ENCODE measurements around the gene VSTM2B.

VSTM2B gene

DNA sequence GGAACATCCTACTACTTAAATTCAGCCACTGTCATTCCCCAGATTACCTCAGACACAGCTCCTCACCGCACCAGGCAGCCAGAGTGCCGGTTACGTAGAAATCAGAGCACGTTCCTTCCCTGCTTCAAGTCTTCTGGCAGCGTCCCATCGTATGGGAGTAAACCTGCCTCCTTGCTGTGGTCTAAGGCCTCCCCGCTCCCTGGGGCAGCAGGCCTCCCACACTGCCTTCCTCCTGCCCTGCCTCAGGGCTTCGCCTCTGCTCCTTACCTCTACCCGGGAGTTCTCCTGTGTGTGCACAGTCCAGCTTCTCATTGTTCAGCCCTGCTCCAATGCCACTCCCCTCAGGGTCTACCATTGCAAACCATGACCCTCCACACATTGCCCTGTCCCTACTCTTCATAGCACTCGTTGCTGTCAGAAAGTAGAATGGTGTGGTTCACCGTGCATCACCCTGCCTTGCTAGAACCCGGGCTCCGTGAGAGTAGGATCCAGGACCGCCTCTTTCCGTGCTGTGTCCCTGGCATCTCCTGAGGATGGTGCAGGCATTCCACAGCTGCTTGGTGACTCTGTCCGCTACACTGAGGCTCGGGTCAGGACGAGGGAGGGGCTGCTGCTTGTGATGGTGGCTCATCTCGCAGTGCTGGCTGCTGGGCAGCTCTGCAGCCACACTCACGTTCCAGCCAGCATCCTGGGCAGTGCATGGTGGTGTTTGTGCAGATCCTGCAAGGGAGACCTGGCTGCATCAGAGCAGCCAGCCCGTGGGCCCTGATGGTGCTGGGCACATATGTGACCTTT, 87.2 kb downstream of the VSTM2B start:
- no peak overlapping the region for H3K4me3 ChIP-seq (ENCODE audit: low read depth, low read length, poor library complexity, severe bottlenecking)
- H4K20me1 ChIP-seq (ENCODE audit: insufficient read depth, low read length): no peaks in the 10 kb centered on the region
- no peaks in the 10 kb centered on the region for H3F3A ChIP-seq (ENCODE audit: insufficient read depth, low read length)
- H3K9me2 ChIP-seq (ENCODE audit: low read depth, low read length): no peaks in the 10 kb centered on the region
- no peak overlapping the region for H3K27ac ChIP-seq (ENCODE audit: low read depth, low read length, poor library complexity, severe bottlenecking)
- H3K9ac ChIP-seq (ENCODE audit: low read length): no peak overlapping the region
- no peaks in the 10 kb centered on the region for H3K27me3 ChIP-seq (ENCODE audit: insufficient read depth, low read length)
- TF ChIP-seq EZH2 (IDR thresholded peaks at IDR 0.05; ENCODE audit: borderline replicate concordance, low read length): no peak
- TF ChIP-seq CTCF (IDR thresholded peaks at IDR 0.05; ENCODE audit: low read length): no peak
- H2AFZ ChIP-seq (ENCODE audit: low read length): no peak overlapping the region
- peaks cover 67% of the 10 kb centered on the region for H3K36me3 ChIP-seq (ENCODE audit: insufficient read depth, low read length)
- H3K4me1 ChIP-seq (ENCODE audit: insufficient read depth, low read length, severe bottlenecking): peaks cover 8% of the 10 kb centered on the region
- no peak overlapping the region for H3K4me2 ChIP-seq (ENCODE audit: low read length)
- no peaks in the 10 kb centered on the region for H3K9me3 ChIP-seq (ENCODE audit: low read length)
- H3K79me2 ChIP-seq (ENCODE audit: insufficient read depth, low read length): no peaks in the 10 kb centered on the region

GRCh38 chr19:29614046-29614445, 88.3 kb downstream of the VSTM2B start:
- H3K79me2 ChIP-seq (ENCODE audit: insufficient read depth, low read length): no peaks in the 10 kb centered on the region
- H3F3A ChIP-seq (ENCODE audit: insufficient read depth, low read length): no peaks in the 10 kb centered on the region
- H3K27me3 ChIP-seq (ENCODE audit: insufficient read depth, low read length): no peaks in the 10 kb centered on the region
- no peak overlapping the region for H2AFZ ChIP-seq (ENCODE audit: low read length)
- no peak overlapping the region for H3K4me3 ChIP-seq (ENCODE audit: low read depth, low read length, poor library complexity, severe bottlenecking)
- no peak overlapping the region for H3K27ac ChIP-seq (ENCODE audit: low read depth, low read length, poor library complexity, severe bottlenecking)
- peaks cover 62% of the 10 kb centered on the region for H3K36me3 ChIP-seq (ENCODE audit: insufficient read depth, low read length)
- H3K9me2 ChIP-seq (ENCODE audit: low read depth, low read length): no peaks in the 10 kb centered on the region
- no peaks in the 10 kb centered on the region for H3K9me3 ChIP-seq (ENCODE audit: low read length)
- no peak overlapping the region for H3K4me2 ChIP-seq (ENCODE audit: low read length)
- no peaks in the 10 kb centered on the region for H4K20me1 ChIP-seq (ENCODE audit: insufficient read depth, low read length)
- peaks cover 8% of the 10 kb centered on the region for H3K4me1 ChIP-seq (ENCODE audit: insufficient read depth, low read length, severe bottlenecking)
- TF ChIP-seq CTCF (IDR thresholded peaks at IDR 0.05; ENCODE audit: low read length): no peak
- TF ChIP-seq EZH2 (IDR thresholded peaks at IDR 0.05; ENCODE audit: borderline replicate concordance, low read length): no peak
- no peak overlapping the region for H3K9ac ChIP-seq (ENCODE audit: low read length)

Data from OCI-LY1 (cell line).